Measurements from ENCODE around the gene ZNF407.

Gene ZNF407

DNA sequence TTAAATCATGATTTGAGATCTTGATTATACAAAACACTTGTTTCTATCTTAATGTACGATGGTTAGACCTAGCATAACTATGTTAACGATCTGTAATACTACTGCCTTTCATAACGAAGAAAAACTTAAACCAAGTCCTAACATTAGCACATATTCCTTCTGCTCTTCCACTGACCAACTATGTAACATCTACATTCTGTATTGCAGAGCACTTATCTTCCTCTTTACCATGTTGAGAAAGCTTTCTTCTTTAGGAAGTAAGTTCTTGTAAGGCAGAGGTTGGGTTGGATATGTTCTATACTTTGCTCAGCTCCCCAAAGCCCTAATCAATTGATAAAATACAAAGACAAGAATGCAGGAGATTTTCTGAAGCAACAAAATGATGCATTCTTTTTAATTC lies 7.9 kb upstream of the ZNF407 start:
- DNase-seq, result no peak

DNA sequence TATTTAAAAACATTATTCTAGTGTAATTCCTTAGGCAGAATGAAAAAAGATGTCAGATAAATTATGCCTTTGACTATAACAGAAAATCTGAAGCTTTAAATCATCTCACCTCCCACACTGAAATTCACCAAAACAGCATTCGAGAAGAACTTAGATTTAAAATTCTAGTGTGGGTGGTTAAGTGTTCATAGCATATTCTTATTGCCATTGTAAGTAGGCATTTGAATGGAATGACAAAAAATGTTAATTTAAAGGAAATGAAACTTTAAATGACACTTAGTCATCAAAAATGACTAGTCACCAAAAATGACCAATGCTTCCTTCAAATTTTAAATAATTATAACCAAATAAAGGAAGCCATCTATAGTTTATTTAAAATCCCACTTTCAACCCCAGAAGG lies 7.0 kb upstream of the ZNF407 start:
- DNase-seq, result no peak

DNA sequence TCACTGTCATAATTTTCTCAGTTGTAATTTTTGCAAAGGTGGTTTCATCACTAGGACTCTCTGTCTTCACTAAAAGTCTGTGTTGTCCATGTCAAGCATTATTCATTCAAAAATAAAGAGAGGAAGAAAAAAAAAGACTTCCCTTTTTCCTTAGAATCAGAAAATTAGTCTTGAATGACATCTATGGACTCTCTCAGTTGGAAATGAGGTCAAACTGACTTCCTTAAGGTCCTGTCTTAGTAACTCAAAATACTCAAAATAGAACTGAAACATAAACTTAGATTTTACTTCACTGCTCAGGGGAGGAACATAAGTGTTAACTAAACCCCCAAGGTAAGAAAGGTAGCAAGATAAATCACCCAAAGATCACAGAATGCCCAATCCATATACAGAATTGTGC lies 2.2 kb upstream of the ZNF407 start:
- no peak for DNase-seq

DNA sequence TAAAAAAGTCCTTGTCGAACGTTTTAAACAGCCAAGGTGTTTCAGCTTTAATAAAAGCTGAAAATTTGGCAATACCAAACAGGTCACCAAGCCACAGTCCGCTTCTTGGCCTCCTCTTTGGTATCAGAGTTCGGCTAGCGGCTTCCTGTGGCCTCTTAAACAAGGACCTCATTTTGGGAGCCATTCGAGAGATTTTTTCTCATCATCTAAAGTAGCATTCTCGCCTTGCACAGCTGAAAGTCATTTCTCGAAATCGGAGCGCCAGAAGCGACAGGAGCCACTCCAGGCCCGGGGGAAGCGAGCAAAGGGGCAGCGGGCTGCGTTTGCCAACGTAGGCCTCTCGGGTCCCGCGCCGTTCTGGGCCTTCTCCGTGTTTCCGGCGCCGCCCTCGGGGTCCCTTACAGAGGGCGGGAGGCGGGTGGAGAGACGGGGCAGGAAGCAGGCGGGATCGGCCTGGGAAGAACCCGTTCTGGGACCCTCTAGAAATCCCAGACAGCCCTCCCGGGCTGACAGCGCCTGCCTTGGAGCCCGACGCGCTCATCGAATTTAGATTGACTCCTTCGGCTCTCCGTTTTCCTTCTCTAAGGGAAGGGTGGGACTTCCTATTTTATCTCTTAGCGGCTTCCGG lies 522 bp upstream of the ZNF407 start:
- DNase-seq, result peak; percentile 64

DNA sequence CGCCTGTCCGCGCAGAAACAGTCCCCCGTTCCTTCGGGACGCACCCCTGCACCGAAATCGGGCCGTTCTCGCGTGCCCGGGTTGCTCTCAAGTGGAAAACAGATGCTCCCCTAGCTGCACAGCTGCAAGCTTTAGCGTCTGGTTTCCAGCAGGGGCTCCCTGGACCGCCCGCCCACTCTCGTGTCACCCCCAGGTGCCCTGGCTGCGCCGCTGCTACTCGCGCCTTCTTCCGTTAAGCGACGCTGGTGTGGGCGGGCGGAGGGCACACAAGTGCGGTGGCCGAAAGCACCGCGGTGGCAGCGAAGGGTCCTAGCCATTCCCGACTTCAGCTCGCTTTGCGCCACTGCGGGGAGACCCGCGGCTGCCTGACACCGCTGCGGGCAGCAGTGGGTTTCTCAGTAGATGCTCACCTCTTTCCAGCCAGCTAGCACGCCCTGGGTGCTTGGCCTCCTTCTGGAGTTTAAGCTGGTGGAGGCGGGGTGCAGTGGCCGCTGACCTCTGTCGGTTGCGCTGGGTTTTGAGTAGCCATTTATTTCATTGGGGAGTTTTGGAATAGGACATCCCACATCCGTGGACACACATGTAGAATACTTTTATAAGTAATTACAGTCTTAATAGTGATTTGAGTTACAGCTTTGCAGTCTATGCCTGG lies 806 bp downstream of the ZNF407 start:
- no peak for DNase-seq

DNA sequence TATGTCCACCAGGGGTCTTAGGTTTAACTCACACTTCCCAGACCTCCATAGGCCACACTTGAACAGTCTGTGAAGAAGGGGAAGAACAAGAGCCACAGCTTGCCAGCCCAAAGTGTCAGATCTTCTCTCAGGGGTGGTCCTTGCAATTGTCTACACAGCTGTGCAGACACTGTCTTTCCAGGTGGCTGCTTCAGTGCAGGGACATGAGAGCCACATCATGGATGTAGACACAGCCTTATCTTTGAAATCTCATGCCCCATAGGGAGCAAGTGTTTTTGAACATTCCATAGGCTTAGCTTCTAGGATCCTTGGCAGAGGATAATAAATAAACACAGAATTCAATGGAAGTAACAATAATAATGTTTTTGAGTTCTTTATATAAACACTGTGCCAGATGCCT lies 6.7 kb downstream of the ZNF407 start:
- DNase-seq, result no peak

DNA sequence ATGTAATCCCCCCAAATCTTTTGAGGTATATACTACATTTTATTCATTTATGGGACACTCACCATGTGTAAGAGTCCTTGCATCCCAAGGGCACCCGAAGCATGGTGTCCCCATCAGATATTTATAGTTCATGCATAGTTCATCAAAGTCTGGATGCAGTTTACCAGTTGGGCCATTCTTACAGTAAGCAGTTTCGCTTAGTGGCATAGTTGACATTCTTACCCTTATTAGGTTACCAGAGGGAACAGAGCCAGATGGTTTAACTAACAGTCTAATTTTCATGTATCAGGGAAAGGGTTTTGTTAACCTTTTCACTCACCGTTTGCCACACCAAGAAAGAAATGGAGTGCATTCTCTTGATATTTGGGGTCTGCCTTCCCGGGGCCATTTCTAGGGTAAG lies 7.1 kb downstream of the ZNF407 start:
- DNase-seq, result no peak

DNA sequence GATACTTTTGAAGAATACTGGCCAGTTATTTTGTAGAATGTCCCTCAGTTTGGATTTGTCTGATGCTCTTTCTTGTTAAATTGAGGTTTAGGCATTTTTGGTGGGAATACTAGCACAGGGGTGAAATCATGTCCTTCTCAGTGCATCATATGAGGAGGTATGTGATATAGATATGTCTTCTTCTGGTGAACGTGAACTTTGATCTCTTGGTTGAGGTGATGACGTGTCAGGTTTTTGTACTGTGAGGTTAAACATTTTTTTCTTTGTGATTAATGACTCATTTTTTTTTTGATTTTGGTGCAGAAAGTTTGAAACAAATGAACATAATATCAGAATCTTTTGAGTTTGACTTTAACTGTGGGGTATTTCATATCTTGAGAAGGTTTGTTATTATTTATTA lies 11.0 kb downstream of the ZNF407 start:
- DNase-seq, result no peak

DNA sequence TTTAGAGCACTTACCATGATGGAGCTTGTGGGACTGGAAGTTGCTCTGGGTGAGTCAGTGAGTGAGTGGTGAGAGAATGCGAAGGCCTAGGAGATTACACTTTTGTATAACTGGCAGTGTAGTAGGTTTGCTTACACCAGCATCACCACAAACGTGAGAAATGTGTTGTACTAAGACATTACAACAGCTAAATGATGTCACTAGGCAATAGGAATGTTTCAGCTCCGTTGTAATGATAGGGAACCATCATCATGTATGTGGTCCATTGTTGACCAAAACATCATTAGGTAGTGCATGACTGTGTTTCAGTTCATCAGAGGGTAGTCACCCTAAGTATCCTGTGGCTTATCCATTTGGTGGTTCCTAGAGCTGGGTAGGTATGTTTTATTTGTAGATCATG lies 11.9 kb downstream of the ZNF407 start:
- no peak for DNase-seq

DNA sequence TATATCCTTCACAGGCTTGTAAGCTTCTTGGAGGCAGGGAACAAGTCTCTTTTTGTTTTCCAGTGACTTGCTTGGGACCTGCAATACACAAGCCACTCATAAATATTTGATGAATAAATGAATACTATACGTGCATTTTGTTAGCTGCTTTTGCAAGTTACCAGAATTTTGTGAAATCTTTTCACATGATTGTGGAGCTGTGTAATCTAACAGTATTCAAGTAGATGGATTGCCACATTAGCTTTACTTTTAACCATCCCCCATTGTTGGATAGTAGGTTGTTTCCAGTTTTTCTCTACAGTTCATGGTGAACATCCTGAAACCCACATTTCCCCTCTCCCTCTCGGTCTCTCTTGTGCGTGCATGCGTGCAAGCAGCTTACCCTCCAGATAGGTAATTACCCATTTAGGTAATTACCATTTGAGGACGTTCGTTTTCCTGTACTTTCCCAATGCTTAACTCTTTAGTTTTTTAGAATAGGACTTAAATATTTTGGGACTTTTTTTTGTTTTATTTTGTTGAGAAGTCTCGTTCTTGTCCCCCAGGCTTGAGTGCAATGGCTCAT lies 12.5 kb downstream of the ZNF407 start:
- no peak for DNase-seq

DNA sequence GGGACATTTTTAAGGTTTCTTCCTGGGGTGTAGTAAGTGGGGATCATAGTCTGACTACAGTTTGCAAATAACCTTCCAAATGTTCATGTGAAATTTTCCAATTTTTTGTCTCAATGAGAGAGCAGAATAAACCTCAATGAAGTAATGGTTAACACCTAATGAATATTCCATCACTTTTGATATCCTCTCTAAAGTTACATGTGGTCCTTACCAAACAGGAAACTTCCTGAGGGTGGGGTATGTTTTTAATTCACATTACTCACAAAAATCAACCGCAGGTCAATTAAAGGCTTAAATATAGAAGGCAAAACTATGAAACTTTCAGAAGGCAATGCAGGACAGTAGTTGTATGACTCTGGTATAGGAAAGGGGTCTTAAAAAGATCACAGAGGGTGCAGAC lies 13.2 kb downstream of the ZNF407 start:
- no peak for DNase-seq

DNA sequence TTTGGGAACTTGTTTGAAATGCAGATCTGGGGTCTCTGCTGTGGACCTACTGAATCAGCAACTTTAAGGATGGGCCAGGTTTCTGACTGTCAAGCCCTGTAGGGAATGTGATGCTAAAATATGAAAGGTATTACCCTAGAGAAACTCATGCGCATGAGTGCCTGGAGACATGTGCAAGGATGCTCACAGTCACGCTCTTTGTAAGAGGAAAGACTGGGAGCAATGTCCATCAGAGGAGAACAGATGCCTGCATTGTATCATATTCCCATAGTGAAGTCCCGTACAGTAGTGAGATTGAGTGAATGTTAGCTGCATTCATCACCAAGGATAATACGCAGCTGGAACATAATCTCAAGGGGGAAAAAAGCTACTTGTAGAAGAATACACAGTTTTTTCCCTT lies 14.1 kb downstream of the ZNF407 start:
- no peak for DNase-seq

DNA sequence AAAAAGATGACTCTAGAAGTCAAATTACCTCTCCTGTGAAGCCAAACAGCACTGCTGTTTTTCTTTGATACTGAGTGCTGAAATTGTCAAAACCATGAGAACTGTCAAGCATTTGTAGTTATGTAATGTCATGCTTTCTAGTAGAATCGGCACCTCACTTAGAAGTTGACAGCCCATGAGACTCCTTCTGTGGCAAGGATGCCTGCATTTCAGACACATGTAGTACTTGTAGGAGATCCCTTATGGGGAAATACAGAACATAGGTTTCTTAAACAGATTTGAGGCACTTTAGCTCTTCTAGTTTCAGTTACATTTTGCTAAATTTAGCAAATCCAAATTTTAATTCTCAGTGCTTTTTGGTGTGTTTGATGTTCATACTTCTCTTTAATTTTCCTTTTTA lies 15.7 kb downstream of the ZNF407 start:
- no peak for DNase-seq

DNA sequence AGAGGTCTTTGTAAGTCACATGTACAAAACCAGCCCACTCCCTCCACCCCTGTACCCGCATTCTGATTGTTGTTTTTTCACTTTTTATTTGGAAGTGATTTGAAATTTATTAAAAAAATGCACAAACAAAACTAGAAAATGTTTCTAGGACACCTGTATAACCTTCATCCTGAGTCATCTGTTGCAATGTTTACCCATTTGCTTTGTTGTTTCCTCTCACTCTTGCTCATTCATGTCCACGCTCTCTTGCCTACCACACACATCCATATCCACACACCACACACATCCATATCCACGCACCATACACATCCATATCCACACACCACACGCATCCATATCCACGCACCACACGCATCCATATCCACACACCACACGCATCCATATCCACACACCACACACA lies 18.8 kb downstream of the ZNF407 start:
- no peak for DNase-seq

DNA sequence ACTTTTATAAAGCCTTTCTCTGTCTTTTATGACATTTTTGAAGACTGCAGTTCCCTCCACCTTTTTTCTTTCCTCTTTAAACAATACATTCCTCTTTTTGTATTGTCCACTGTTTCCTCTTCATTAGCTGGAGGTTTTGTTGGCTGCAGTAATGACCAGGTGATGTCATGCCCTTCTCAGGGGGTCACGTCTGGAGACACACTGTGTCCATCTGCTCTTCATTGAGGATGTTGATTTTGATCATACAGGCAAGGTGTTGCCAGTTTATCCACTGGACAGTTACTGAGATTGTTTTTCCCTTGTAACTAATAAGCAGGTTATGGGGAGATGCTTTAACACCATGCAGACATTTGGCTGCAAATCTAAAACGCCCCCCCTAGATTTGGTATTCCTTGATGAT lies 19.8 kb downstream of the ZNF407 start:
- DNase-seq, result no peak

DNA sequence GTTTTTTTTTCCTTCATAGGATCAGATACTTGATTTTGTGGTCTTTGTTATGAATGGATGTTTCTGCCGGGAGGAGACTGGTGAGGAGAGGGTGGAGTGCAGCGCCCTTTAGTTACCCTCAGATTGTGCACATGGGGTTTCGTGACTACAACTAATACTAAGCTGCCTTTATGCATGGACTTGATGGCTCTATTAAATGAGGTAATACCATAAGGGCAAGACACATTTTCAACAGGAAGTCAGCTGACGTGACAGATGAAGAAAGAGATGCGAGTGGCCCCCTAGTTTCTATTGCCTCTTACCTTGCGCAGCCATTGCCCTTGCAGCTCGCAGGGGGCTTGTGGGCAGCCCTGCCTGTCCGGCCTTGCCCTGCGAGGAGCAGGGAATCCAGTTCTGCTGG lies 24.4 kb downstream of the ZNF407 start:
- DNase-seq, result no peak

DNA sequence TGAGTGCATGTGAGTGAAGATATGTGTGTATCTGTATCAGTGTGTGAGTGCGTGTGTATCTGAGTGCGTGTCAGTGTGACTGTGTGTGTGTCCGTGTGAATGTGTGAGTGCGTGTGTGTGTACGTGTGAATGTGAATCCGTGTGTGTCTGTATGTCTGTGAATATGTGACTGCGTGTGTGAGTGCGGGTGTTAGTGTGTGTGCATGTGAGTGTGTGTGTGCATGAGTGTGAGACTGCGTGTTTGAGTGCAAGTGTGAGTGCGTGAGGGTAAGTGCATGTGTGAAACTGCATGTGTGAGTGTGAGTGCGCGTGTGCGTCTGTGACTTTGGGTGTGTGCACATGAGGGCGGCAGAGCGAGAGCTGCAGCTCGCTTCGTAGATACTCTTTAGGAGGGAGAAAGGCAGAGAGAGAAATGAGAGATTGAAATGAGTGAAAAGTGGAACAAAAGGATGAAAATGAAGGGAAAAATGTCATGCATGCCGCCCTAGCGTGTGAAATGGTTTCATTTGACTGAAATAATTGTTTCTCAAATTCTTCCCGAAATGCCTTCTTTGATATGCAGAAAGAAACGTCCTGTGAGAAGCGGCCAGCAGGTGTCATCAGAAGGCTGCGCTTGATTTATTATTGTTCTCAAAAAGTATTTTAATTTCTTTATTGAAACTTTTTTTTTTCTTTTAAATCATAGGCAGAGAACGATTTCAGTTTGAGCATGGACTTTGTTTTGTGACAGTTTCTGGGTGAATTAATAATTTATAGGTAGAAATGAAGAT lies 25.6 kb downstream of the ZNF407 start:
- no peak for DNase-seq

DNA sequence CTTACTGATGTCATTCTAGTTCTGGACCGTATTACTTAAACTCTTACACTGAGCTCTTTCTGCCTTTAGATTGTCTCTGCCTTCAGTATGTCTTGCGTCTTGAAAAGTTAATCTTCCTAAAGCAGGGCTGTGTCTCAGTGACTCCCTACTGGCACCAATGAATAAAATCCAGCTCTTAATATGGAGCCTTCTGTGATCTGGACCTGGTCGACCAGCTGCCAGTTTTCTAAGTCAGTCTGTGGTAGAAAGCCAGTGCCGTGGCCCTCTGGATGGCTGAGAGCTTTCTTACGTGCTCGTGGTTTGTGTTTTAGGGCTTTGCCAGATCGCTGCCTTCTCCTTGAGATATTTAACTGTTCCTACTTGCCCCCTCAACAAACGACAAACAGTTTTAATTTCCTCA lies 26.8 kb downstream of the ZNF407 start:
- no peak for DNase-seq

DNA sequence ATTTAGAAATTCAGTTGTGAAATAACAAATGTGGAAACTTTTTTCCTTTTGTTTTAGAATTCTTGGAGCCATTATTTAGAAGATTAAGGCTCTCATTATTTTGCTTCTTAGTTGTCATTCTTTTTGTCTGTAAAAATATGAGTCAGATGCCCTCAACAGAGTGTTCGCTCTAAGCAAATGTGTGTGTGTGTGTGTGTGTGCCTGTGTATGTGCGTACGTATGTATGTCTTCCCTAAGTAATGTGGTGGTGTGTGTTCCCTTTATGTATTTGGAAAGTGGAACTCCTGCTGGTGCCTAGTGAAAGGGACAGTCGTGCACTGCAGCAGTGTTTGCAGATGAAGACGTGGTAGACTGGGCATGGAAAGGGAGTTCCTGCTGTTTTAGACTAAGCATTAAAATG lies 27.5 kb downstream of the ZNF407 start:
- no peak for DNase-seq

DNA sequence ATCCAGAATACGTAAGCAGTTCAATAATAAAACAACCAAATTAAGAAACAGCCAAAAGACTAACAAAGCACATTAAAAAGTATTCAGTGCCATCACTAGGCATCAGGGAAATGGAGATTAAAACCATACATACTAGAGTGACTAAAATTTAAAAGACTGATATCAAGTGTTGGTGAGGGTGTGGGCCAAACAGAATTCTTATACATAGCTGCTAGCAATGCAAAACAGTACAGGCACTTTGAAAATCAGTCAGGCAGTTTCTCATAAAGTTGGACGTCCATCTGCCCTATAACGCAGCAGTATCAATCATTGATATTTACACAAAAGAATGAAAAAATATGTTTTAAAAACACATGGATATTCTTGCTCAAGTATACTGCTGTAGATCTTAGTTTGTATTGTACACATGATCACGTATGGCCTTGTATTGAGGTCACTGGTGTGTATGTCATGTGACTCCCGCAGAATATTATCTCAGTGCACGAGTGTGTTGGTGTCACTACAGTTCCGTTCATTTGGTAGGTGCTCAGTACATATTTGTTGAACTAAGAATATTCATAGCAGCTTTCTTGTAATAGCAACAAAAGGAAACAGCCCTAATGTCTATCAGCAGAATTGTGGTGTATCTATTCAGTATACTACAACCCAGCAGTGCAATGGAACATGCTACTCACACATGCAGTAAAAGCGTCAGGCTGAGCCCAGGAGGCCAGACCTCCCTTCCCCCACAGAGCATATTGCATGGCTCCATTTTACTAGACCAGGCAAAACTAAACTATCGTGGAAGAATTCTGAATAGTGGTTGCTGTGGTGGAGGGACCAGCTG lies 28.6 kb downstream of the ZNF407 start:
- DNase-seq, result no peak

DNA sequence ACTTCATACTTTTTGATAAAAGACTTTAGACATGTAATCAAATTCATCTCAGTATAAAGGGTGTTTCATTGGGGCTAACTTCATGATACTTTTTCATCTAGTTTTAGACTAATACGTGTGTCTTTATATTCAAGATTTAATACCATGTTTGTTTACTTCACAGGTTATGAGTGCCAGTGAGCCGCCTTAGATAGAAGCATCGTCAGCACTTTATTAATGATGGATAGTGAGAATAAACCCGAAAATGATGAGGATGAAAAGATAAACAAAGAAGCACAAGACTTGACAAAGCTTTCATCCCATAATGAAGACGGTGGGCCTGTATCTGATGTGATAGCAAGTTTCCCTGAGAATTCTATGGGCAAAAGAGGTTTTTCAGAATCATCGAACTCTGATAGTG lies 33.1 kb downstream of the ZNF407 start:
- DNase-seq, result no peak

DNA sequence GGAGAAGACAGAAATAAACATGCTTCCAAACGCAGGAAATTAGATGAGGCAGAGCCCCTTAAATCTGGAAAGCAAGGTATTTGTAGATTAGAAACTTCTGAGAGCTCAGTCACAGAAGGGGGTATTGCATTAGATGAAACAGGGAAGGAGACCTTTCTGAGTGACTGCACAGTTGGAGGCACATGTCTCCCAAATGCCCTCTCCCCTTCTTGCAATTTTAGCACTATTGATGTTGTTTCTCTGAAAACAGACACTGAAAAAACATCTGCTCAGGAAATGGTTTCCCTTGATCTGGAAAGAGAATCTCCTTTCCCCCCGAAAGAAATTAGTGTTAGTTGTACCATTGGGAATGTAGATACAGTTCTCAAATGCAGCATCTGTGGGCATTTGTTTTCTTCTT lies 33.5 kb downstream of the ZNF407 start:
- DNase-seq, result no peak

DNA sequence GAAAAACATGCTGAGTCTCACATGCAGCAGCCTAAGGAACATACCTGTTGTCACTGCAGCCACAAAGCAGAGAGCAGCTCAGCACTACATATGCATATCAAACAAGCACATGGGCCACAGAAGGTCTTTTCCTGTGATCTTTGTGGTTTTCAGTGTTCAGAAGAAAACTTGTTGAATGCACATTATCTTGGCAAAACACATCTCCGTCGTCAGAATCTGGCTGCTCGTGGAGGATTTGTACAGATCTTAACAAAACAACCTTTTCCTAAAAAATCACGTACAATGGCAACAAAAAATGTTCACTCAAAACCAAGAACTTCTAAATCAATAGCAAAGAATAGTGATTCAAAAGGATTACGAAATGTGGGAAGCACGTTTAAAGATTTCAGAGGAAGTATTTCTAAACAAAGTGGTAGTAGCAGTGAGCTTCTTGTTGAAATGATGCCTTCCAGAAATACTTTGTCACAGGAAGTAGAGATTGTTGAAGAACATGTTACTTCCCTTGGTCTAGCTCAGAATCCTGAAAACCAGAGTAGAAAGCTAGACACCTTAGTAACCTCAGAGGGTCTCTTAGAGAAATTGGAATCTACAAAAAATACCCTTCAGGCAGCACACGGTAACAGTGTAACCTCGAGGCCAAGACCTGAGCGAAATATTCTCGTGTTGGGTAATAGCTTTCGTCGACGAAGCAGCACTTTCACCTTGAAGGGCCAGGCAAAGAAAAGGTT lies 34.1 kb downstream of the ZNF407 start:
- DNase-seq, result no peak

Measured in NCI-H1694 treated with DMSO at 0.1 percent for 48 hours (cell line).